Naive thymus-derived CD4-positive, alpha-beta T cell (primary cell): ENCODE measurements around the gene SEC61A1. TPM values are rescaled to one million over a fixed set of nuclear protein-coding genes. Genes with fewer than 3 reads are reported as not detected.
A peak's percentile ranks its signal among the peaks of the same experiment; 100 is the strongest.

ENCODE experiments used
- ATAC-seq: fragments of 150-1000 bp; cut with Tn5 transposase; 2 replicates; pipeline ENCODE4 v1.10.0; 2021; ENCODE audit warnings: mild to moderate bottlenecking, moderate library complexity
- CTCF ChIA-PET: fragments of 350-600 bp; sonication (Branson Sonifier 250); formaldehyde crosslinking; loops from one replicate; lab custom pipeline; 2021; ENCODE audit warnings: antibody characterized with exemption; lab: Charles Lee
- POLR2A ChIA-PET: fragments of 350-600 bp; sonication (Branson Sonifier 250); formaldehyde crosslinking; loops from one replicate; lab custom pipeline; 2021; ENCODE audit warnings: antibody characterized with exemption, inconsistent platforms; lab: Charles Lee
- DNase-seq, 9 donors: peaks; one replicate each; pipeline versions ENCODE4 v3.0.0 to v3.0.0-alpha.2; 2020 to 2022; ENCODE audit warnings: mixed read lengths in 1 of 9
- H3K27ac ChIP-seq: one replicate; pipeline ENCODE4 v1.7.0; 2013; ENCODE audit warnings: mild to moderate bottlenecking, low read depth, low read length, moderate library complexity
- H3K27me3 ChIP-seq, 2 donors: one replicate each; pipeline ENCODE4 v1.7.0; 2013; ENCODE audit warnings: low read length in 2 of 2, mild to moderate bottlenecking in 2 of 2, moderate library complexity in 2 of 2; ENCODE audit not compliant: control insufficient read depth in 2 of 2, insufficient read depth in 2 of 2
- H3K36me3 ChIP-seq, 3 experiments: 1 replicate in 2 of 3; 2 replicates in 1 of 3; pipeline ENCODE4 v1.7.0; 2013; ENCODE audit warnings: low read length in 3 of 3, mild to moderate bottlenecking in 3 of 3, moderate library complexity in 1 of 3; ENCODE audit not compliant: insufficient read depth in 3 of 3, control insufficient read depth in 2 of 3
- H3K4me1 ChIP-seq, 2 donors: one replicate each; pipeline ENCODE4 v1.7.0; 2013; ENCODE audit warnings: low read length in 2 of 2, mild to moderate bottlenecking in 2 of 2, moderate library complexity in 1 of 2; ENCODE audit not compliant: control insufficient read depth in 2 of 2, insufficient read depth in 2 of 2
- H3K4me3 ChIP-seq: 2 replicates; pipeline ENCODE4 v1.7.0; 2013; ENCODE audit warnings: mild to moderate bottlenecking, low read length
- H3K9me3 ChIP-seq, 3 experiments: 1 replicate in 2 of 3; 2 replicates in 1 of 3; pipeline ENCODE4 v1.7.0; 2013; ENCODE audit warnings: low read length in 3 of 3; ENCODE audit not compliant: control insufficient read depth in 2 of 3
- H3K27ac Mint-ChIP-seq, 9 donors: one replicate each; pipeline ENCODE4 v1.8.0; 2020 to 2022; ENCODE audit warnings: mixed read lengths in 9 of 9, mild to moderate bottlenecking in 8 of 9, moderate library complexity in 5 of 9, inconsistent platforms in 2 of 9
- H3K27me3 Mint-ChIP-seq, 5 donors: one replicate each; pipeline ENCODE4 v1.8.0; 2021 to 2022; ENCODE audit warnings: mixed read lengths in 5 of 5, mild to moderate bottlenecking in 1 of 5
- H3K36me3 Mint-ChIP-seq, 5 donors: one replicate each; pipeline ENCODE4 v1.8.0; 2020 to 2022; ENCODE audit warnings: mixed read lengths in 5 of 5, mild to moderate bottlenecking in 3 of 5, inconsistent platforms in 1 of 5
- H3K4me1 Mint-ChIP-seq, 7 donors: one replicate each; pipeline ENCODE4 v1.8.0; 2020 to 2022; ENCODE audit warnings: mixed read lengths in 7 of 7, mild to moderate bottlenecking in 3 of 7, inconsistent platforms in 1 of 7
- H3K4me3 Mint-ChIP-seq, 10 donors: one replicate each; pipeline ENCODE4 v1.8.0; 2020 to 2022; ENCODE audit warnings: mild to moderate bottlenecking in 10 of 10, mixed read lengths in 10 of 10, moderate library complexity in 6 of 10, inconsistent platforms in 2 of 10
- H3K9me3 Mint-ChIP-seq, 11 donors: one replicate each; pipeline ENCODE4 v1.8.0; 2020 to 2022; ENCODE audit warnings: mixed read lengths in 11 of 11, mild to moderate bottlenecking in 4 of 11, inconsistent platforms in 1 of 11, moderate library complexity in 1 of 11
- intact Hi-C, 2 donors: fragments of 100-400 bp; cut with micrococcal nuclease; formaldehyde crosslinking; loops; one replicate each; pipeline ENCODE4 v1.15.1; 2023
- polyA plus RNA-seq, 2 donors: library from polyadenylated mRNA; unstranded; fragments of 300-500 nt; fragmentation: Illumina TruSeq; gene quantifications; one replicate each; pipeline ENCODE4 v1.2.3, GENCODE V29; 2021
- total RNA-seq, 6 experiments: library from RNA in 5 of 6; stranded (reverse) in 5 of 6; gene quantifications; 1 replicate in 5 of 6; 2 replicates in 1 of 6; pipeline ENCODE4 v1.2.3 and lab custom pipeline; 2021 to 2026

Gene SEC61A1
- total and polyA plus RNA-seq, 7 experiments from 2014 or later = 94.8 to 219 (median 117) TPM

DNA sequence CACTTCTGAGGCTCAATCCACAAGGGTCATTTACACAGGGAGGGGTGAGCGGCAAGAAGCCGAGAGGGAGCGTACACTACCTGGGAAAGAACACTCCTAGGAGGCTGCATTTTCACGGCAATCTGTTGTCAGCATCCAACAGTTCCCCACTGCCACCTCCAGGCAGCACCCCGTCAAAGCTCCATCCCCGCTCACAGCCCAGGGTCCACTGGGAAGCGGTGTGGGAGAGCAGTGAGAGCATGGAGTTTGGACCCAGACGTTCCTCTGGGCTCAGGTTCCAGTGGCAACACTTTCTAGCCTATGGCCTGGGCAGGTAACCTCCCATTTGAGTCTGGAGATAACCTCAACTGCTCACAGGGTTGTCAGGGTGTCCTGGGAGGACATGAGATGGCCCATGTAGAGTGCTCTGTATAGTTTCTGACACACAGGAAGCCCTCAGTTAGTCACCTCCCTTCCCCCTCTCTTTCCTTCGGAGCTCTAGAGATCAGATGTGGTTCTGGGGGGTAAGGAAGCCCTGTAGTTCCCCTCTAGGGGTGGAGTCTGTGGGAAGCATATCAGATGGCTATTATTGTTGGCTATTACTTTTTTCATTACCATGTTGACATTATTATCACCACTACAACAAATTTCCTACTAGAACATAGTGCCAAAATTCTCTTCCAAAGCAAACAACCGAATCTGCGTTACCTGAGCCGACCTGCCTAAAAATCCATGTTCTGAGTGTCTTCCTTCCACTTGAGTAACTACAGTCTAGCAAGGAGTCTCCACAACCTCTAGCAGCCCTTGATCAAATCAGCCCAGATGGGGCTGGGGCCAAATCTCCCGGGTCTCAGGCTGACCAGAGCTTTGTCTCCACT lies 42.3 kb downstream of the SEC61A1 start:
- DNase-seq = no peak

DNA sequence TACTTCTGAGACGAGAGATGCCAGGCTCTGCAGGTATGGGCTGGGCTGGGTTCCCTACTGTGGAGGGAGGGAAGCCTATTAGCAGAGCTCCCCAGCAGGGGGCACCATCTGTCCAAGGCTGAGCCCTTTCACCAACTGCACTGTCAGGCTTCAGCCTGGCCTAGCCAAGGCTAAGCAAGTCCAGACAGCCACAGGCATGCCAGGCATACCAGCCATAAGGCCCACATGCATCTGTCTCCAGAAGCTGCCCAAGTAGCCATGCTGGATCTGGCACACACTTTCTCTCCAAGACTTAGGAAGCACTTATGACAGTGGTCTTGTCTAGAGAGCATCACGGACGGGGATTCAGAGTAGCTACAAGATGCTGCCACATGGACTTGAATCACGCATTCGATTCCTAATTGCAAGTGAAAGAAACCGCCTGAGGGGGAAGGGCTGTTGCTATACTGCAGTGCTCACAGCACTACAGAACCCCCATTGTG lies 43.0 kb downstream of the SEC61A1 start:
- Mint-ChIP-seq H3K4me1 (peaks cover 1 to 18% (median 6%) of the 10 kb centered on the region in 7 donors), H3K27ac (peak overlapping the region in 4 of 9 donors; percentile 16 to 68 (median 36)), H3K27me3 (no peaks in the 10 kb centered on the region), H3K9me3 (no peaks in the 10 kb centered on the region), H3K4me3 (no peak overlapping the region), H3K36me3 (peaks cover 6 to 63% (median 30%) of the 10 kb centered on the region in 5 donors)
- no peak overlapping the region for H3K27ac ChIP-seq
- peaks cover 14 to 81% (median 22%) of the 10 kb centered on the region in 3 experiments for H3K36me3 ChIP-seq
- H3K4me1 ChIP-seq = no peaks in the 10 kb centered on the region
- intact Hi-C loops = loop anchor here (1.0 to 10.0 kb wide), 7 partner anchors 20 to 513 kb away; no protein-coding TSS in a partner anchor
- peak; percentile 51 to 79 (median 73) for DNase-seq
- peak; percentile 99 for ATAC-seq
- H3K9me3 ChIP-seq = no peaks in the 10 kb centered on the region
- no peaks in the 10 kb centered on the region for H3K27me3 ChIP-seq
- ChIA-PET POLR2A (interaction anchor here (1.1 kb wide), 1 partner anchor 19 kb away, joined by 4 read pairs; no protein-coding TSS in a partner anchor), CTCF (interaction anchor here (0.7 to 4.0 kb wide), 16 partner anchors 9 to 512 kb away, joined by 3 to 36 read pairs (median 3); partner anchors contain the start of gene RUVBL1)
- H3K4me3 ChIP-seq = no peak overlapping the region

More for the DNA sequence above, 42.3 kb downstream of the SEC61A1 start:
- Histone ChIP-seq H3K27me3 (no peaks in the 10 kb centered on the region), H3K27ac (no peak overlapping the region), H3K4me3 (no peak overlapping the region), H3K9me3 (no peaks in the 10 kb centered on the region), H3K36me3 (peaks cover 14 to 74% (median 17%) of the 10 kb centered on the region in 3 experiments), H3K4me1 (no peaks in the 10 kb centered on the region)
- ATAC-seq = peak; percentile 30
- Mint-ChIP-seq H3K36me3 (peaks cover 10 to 58% (median 26%) of the 10 kb centered on the region in 5 donors), H3K27ac (peak overlapping the region in 2 of 9 donors; percentile 14 to 53), H3K9me3 (no peaks in the 10 kb centered on the region), H3K4me1 (peaks cover 1 to 16% (median 6%) of the 10 kb centered on the region in 7 donors), H3K4me3 (no peak overlapping the region), H3K27me3 (no peaks in the 10 kb centered on the region)
- CTCF ChIA-PET = interaction anchor here (0.6 to 4.0 kb wide), 15 partner anchors 10 to 513 kb away, joined by 3 to 36 read pairs (median 4); partner anchors contain the start of gene RUVBL1
- intact Hi-C loops = loop anchor here (1.0 to 10.0 kb wide), 7 partner anchors 20 to 514 kb away; no protein-coding TSS in a partner anchor
- POLR2A ChIA-PET = interaction anchor here (1.1 kb wide), 1 partner anchor 18 kb away, joined by 4 read pairs; no protein-coding TSS in a partner anchor

- H3K27ac Mint-ChIP-seq = no peak overlapping the region
- H3K4me3 ChIP-seq = no peak overlapping the region
- no peak for DNase-seq
- H3K36me3 Mint-ChIP-seq = peaks cover 16 to 73% (median 31%) of the 10 kb centered on the region in 5 donors
- ChIA-PET POLR2A (no interaction called here), CTCF (interaction anchor here (0.6 to 0.7 kb wide), 3 partner anchors 24 to 1497 kb away, joined by 3 read pairs; no protein-coding TSS in a partner anchor)
- no peak for ATAC-seq
- no peaks in the 10 kb centered on the region for H3K4me1 ChIP-seq
- peaks cover 14 to 96% (median 22%) of the 10 kb centered on the region in 3 experiments for H3K36me3 ChIP-seq
- no peaks in the 10 kb centered on the region for H3K9me3 ChIP-seq
- intact Hi-C loops = loop anchor here in 1 of 2 donors (10.0 kb wide), 1 partner anchor 327 kb away; no protein-coding TSS in a partner anchor
- H3K4me3 Mint-ChIP-seq = no peak overlapping the region
- no peaks in the 10 kb centered on the region for H3K27me3 Mint-ChIP-seq
- H3K27ac ChIP-seq = no peak overlapping the region
- H3K9me3 Mint-ChIP-seq = no peaks in the 10 kb centered on the region
- peaks cover 1 to 18% (median 6%) of the 10 kb centered on the region in 7 donors for H3K4me1 Mint-ChIP-seq
- H3K27me3 ChIP-seq = no peaks in the 10 kb centered on the region
Observed at GRCh38 chr3:128098234-128098633, 46.0 kb downstream of the SEC61A1 start.

GRCh38 chr3:128100161-128100560 lies 47.9 kb downstream of the SEC61A1 start:
- Mint-ChIP-seq H3K4me3 (no peak overlapping the region), H3K36me3 (peaks cover 13 to 74% (median 34%) of the 10 kb centered on the region in 5 donors), H3K9me3 (no peaks in the 10 kb centered on the region), H3K27me3 (no peaks in the 10 kb centered on the region), H3K4me1 (peaks cover 0 to 9% (median 3%) of the 10 kb centered on the region in 7 donors), H3K27ac (no peak overlapping the region)
- Histone ChIP-seq H3K36me3 (peaks cover 24 to 95% (median 32%) of the 10 kb centered on the region in 3 experiments), H3K4me1 (no peaks in the 10 kb centered on the region), H3K27ac (no peak overlapping the region), H3K9me3 (no peaks in the 10 kb centered on the region), H3K4me3 (no peak overlapping the region), H3K27me3 (no peaks in the 10 kb centered on the region)
- CTCF ChIA-PET = interaction anchor here (1.3 kb wide), 1 partner anchor 68 kb away, joined by 4 read pairs; no protein-coding TSS in a partner anchor
- DNase-seq (no peak), ATAC-seq (no peak)
- intact Hi-C loops = no loop called here
- POLR2A ChIA-PET = no interaction called here

DNA sequence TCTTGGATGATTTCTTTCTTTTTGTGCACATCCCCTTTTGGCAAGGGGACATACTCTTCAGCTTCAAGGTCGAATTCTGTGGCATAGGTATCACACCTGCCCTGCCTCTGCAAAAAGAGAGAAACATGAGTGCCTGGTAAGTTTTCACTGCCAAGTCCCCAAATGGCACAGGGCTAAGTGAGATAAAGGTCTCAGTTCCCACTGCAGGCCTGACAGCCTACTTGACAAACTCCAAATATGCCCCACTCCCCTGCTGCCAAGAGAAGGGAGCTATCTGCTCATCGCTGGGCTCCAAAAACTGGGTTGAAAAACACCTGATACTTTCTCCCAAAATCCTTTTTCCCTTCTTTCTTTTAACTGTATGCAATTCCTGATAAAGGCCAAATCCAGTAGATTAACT lies 48.4 kb downstream of the SEC61A1 start:
- Histone ChIP-seq H3K36me3 (peaks cover 24 to 90% (median 32%) of the 10 kb centered on the region in 3 experiments), H3K4me1 (no peaks in the 10 kb centered on the region), H3K27ac (no peak overlapping the region), H3K27me3 (no peaks in the 10 kb centered on the region), H3K9me3 (no peaks in the 10 kb centered on the region), H3K4me3 (no peak overlapping the region)
- ChIA-PET CTCF (interaction anchor here (1.3 kb wide), 1 partner anchor 67 kb away, joined by 4 read pairs; no protein-coding TSS in a partner anchor), POLR2A (no interaction called here)
- no peak for ATAC-seq
- Mint-ChIP-seq H3K36me3 (peaks cover 10 to 71% (median 34%) of the 10 kb centered on the region in 5 donors), H3K27ac (peak overlapping the region in 3 of 9 donors; percentile 5 to 32 (median 15)), H3K9me3 (no peaks in the 10 kb centered on the region), H3K4me3 (no peak overlapping the region), H3K4me1 (peaks cover 0 to 5% (median 0%) of the 10 kb centered on the region in 7 donors), H3K27me3 (no peaks in the 10 kb centered on the region)
- DNase-seq = no peak
- intact Hi-C loops = no loop called here

DNA sequence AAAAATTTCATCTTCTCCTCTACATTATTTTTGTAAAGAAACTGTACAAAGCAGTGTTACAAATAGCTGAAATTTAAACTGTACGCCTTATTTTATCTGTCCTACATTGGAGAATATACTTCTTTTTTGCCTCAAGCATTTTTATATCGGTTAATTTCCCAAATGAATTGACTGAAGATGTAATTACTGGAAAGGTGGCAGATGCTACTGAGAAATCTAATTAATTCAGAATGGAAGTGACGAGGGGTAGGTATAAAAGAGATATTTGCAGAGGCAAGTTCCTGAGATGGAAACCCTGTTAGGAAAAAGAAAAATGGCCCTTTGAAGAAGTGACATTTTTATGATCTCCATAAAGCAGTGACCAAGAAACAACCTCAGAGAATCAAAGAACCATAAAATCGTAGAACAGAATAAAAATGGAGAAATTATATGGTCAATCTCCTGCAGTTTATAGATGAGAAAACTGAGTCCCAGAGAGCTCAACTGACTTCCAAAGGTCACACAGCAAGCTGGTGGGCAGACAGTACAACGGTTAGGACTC lies 51.0 kb downstream of the SEC61A1 start:
- Mint-ChIP-seq H3K4me3 (no peak overlapping the region), H3K27me3 (no peaks in the 10 kb centered on the region), H3K4me1 (peaks cover 0 to 5% (median 0%) of the 10 kb centered on the region in 7 donors), H3K9me3 (no peaks in the 10 kb centered on the region), H3K36me3 (peaks cover 9 to 63% (median 28%) of the 10 kb centered on the region in 5 donors), H3K27ac (peak overlapping the region in 1 of 9 donors; percentile 39)
- Histone ChIP-seq H3K27ac (no peak overlapping the region), H3K4me1 (no peaks in the 10 kb centered on the region), H3K27me3 (no peaks in the 10 kb centered on the region), H3K4me3 (no peak overlapping the region), H3K9me3 (no peaks in the 10 kb centered on the region), H3K36me3 (peaks cover 15 to 74% (median 25%) of the 10 kb centered on the region in 3 experiments)
- DNase-seq = no peak
- intact Hi-C loops = no loop called here
- ATAC-seq = no peak
- ChIA-PET POLR2A (no interaction called here), CTCF (no interaction called here)
